ENCODE measurements around the gene KIZ.

DNA sequence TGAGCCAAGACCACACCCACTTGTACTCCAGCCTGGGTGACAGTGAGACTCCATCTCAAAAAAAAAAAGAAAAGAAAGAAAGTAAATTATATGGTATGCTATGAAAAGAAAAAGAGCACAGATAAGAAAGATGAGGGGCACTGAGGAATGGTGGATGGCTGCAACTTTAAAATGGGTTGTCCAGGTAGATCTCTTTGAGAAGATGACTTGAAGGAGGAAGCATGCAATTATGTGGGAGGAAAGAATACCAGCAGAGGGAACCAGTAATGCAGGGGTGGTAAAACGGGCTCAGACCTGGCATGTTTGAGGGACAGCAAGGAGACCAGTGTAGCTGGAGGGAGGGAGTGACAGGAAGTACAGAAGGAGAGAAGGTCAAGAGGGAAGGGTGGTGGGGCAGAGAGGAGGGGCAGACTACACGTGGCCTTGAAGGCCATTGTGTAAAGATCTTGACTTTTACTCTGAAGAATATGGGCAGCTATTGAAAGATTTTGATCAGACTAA, 42.0 kb upstream of the KIZ start:
- TF ChIP-seq, protein P1, sequence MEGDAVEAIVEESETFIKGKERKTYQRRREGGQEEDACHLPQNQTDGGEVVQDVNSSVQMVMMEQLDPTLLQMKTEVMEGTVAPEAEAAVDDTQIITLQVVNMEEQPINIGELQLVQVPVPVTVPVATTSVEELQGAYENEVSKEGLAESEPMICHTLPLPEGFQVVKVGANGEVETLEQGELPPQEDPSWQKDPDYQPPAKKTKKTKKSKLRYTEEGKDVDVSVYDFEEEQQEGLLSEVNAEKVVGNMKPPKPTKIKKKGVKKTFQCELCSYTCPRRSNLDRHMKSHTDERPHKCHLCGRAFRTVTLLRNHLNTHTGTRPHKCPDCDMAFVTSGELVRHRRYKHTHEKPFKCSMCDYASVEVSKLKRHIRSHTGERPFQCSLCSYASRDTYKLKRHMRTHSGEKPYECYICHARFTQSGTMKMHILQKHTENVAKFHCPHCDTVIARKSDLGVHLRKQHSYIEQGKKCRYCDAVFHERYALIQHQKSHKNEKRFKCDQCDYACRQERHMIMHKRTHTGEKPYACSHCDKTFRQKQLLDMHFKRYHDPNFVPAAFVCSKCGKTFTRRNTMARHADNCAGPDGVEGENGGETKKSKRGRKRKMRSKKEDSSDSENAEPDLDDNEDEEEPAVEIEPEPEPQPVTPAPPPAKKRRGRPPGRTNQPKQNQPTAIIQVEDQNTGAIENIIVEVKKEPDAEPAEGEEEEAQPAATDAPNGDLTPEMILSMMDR (conservative IDR thresholded peaks at IDR 0.05 in 1 of 2, IDR thresholded peaks at IDR 0.05 in 1 of 2; ENCODE audit: extremely low read depth in 1 of 2, insufficient read depth in 1 of 2, low read depth in 1 of 2, low read length in 2 of 2): no peak
- TF ChIP-seq EZH2 (IDR thresholded peaks at IDR 0.05; ENCODE audit: borderline replicate concordance, low read length): no peak

Data from mammary epithelial cell (primary cell).